ENCODE results near the gene KCNQ1.
A peak's percentile ranks its signal among the peaks of the same experiment; 100 is the strongest.

Gene KCNQ1

GRCh38 chr11:2665526-2666400, 221.0 kb downstream of the KCNQ1 start:
- DNase-seq (ENCODE audit: low spot score) = no peak

GRCh38 chr11:2666401-2666741, 221.6 kb downstream of the KCNQ1 start:
- DNase-seq (ENCODE audit: low spot score) = no peak

GRCh38 chr11:2666828-2667570, 222.2 kb downstream of the KCNQ1 start:
- no peak for DNase-seq (ENCODE audit: low spot score)

- no peak for DNase-seq (ENCODE audit: low spot score)
Observed at GRCh38 chr11:2667940-2668339, 223.1 kb downstream of the KCNQ1 start.

GRCh38 chr11:2668876-2669275, 224.1 kb downstream of the KCNQ1 start:
- no peak for DNase-seq (ENCODE audit: low spot score)

GRCh38 chr11:2669634-2670469, 225.0 kb downstream of the KCNQ1 start:
- DNase-seq (ENCODE audit: low spot score) = no peak

- DNase-seq (ENCODE audit: low spot score) = no peak
Observed at GRCh38 chr11:2670541-2671100, 225.8 kb downstream of the KCNQ1 start.

- no peak for DNase-seq (ENCODE audit: low spot score)
Observed at GRCh38 chr11:2671748-2672147, 226.9 kb downstream of the KCNQ1 start.

- no peak for DNase-seq (ENCODE audit: low spot score)
Observed at GRCh38 chr11:2672553-2673249, 227.9 kb downstream of the KCNQ1 start.

GRCh38 chr11:2673250-2673610, 228.4 kb downstream of the KCNQ1 start:
- no peak for DNase-seq (ENCODE audit: low spot score)

GRCh38 chr11:2673871-2674471, 229.2 kb downstream of the KCNQ1 start:
- DNase-seq (ENCODE audit: low spot score) = no peak

GRCh38 chr11:2674658-2675131, 229.9 kb downstream of the KCNQ1 start:
- DNase-seq (ENCODE audit: low spot score) = peak; percentile 75

GRCh38 chr11:2675540-2675939, 230.7 kb downstream of the KCNQ1 start:
- peak; percentile 79 for DNase-seq (ENCODE audit: low spot score)

- peak; percentile 45 for DNase-seq (ENCODE audit: low spot score)
Observed at GRCh38 chr11:2677127-2677526, 232.3 kb downstream of the KCNQ1 start.

- no peak for DNase-seq (ENCODE audit: low spot score)
Observed at GRCh38 chr11:2678396-2678795, 233.6 kb downstream of the KCNQ1 start.

- no peak for DNase-seq (ENCODE audit: low spot score)
Observed at GRCh38 chr11:2679011-2679676, 234.3 kb downstream of the KCNQ1 start.

- no peak for DNase-seq (ENCODE audit: low spot score)
Observed at GRCh38 chr11:2681408-2682145, 236.8 kb downstream of the KCNQ1 start.

GRCh38 chr11:2683806-2684205, 239.0 kb downstream of the KCNQ1 start:
- no peak for DNase-seq (ENCODE audit: low spot score)

- DNase-seq (ENCODE audit: low spot score) = no peak
Observed at GRCh38 chr11:2684581-2684980, 239.8 kb downstream of the KCNQ1 start.

GRCh38 chr11:2685051-2685450, 240.2 kb downstream of the KCNQ1 start:
- DNase-seq (ENCODE audit: low spot score) = no peak

Data from pons (tissue), 1 donor.